WTC11 (cell line): ENCODE measurements around the gene SHISA6. TPM values are rescaled to one million over a fixed set of nuclear protein-coding genes. Genes with fewer than 3 reads are reported as not detected.

Experiments
- ATAC-seq: fragments of 200-7000 bp; cut with Tn5 transposase; 2 replicates; pipeline ENCODE4 v1.10.0; 2021; ENCODE audit warnings: mild to moderate bottlenecking, moderate library complexity
- CTCF ChIA-PET: fragments of 300-600 bp; sonication (Branson Sonifier 250); formaldehyde crosslinking; loops from one replicate; lab custom pipeline; 2021; ENCODE audit warnings: antibody characterized with exemption; lab: Charles Lee
- POLR2A ChIA-PET: fragments of 350-600 bp; sonication (Branson Sonifier 250); formaldehyde crosslinking; loops from one replicate; lab custom pipeline; 2021; ENCODE audit warnings: antibody characterized with exemption; lab: Charles Lee
- DNase-seq: peaks from one replicate; pipeline ENCODE4 v3.0.0; 2021; ENCODE audit warnings: low spot score
- H3K27ac Mint-ChIP-seq: 2 replicates; pipeline ENCODE4 v1.8.0; 2021; ENCODE audit warnings: mixed read lengths
- H3K27me3 Mint-ChIP-seq: 2 replicates; pipeline ENCODE4 v1.8.0; 2021; ENCODE audit warnings: low read depth, mild to moderate bottlenecking, moderate library complexity, mixed read lengths
- H3K36me3 Mint-ChIP-seq: 2 replicates; pipeline ENCODE4 v1.8.0; 2021; ENCODE audit warnings: mixed read lengths
- H3K4me1 Mint-ChIP-seq: 2 replicates; pipeline ENCODE4 v1.8.0; 2022; ENCODE audit warnings: mixed read lengths
- H3K4me3 Mint-ChIP-seq: 2 replicates; pipeline ENCODE4 v1.8.0; 2021; ENCODE audit warnings: mild to moderate bottlenecking, moderate library complexity, mixed read lengths
- H3K9me3 Mint-ChIP-seq: 2 replicates; pipeline ENCODE4 v1.8.0; 2021; ENCODE audit warnings: mixed read lengths
- ATF6 ChIP-seq: sonication (generic); formaldehyde crosslinking; IDR thresholded peaks from 2 replicates; pipeline ENCODE4 v1.8.1; 2023; ENCODE audit warnings: mild to moderate bottlenecking, missing genetic modification reagents
- CBFB ChIP-seq: sonication (generic); formaldehyde crosslinking; IDR thresholded peaks from 2 replicates; pipeline ENCODE4 v1.8.1; 2022; ENCODE audit warnings: mild to moderate bottlenecking, low read depth, missing genetic modification reagents
- E2F1 ChIP-seq: sonication (generic); formaldehyde crosslinking; IDR thresholded peaks from 2 replicates; pipeline ENCODE4 v1.8.0; 2022; ENCODE audit warnings: mild to moderate bottlenecking, missing genetic modification reagents
- EMX1 ChIP-seq: fragments of 250-450 bp; sonication (Bioruptor Pico); IDR thresholded peaks from 2 replicates; pipeline ENCODE4 v1.8.0; 2021; ENCODE audit warnings: mild to moderate bottlenecking
- FOXP4 ChIP-seq: sonication (generic); formaldehyde crosslinking; IDR thresholded peaks from 2 replicates; pipeline ENCODE4 v1.8.0; 2022; ENCODE audit warnings: mild to moderate bottlenecking, missing genetic modification reagents
- JAZF1 ChIP-seq: fragments of 250-450 bp; sonication (Bioruptor Pico); IDR thresholded peaks from 2 replicates; pipeline ENCODE4 v1.9.0; 2021; ENCODE audit warnings: moderate library complexity, mild to moderate bottlenecking, inconsistent platforms
- MXD4 ChIP-seq: fragments of 250-450 bp; sonication (Bioruptor Pico); IDR thresholded peaks from 2 replicates; pipeline ENCODE4 v1.8.0; 2021; ENCODE audit warnings: mild to moderate bottlenecking, moderate library complexity, borderline replicate concordance
- NFE2L1 ChIP-seq: sonication (generic); formaldehyde crosslinking; IDR thresholded peaks from 2 replicates; pipeline ENCODE4 v1.8.1; 2023; ENCODE audit warnings: missing genetic modification reagents
- PREB ChIP-seq: sonication (generic); formaldehyde crosslinking; IDR thresholded peaks from 2 replicates; pipeline ENCODE4 v1.8.1; 2022; ENCODE audit warnings: mild to moderate bottlenecking, missing genetic modification reagents, moderate library complexity, borderline replicate concordance
- TCF7 ChIP-seq: sonication (generic); formaldehyde crosslinking; IDR thresholded peaks from 2 replicates; pipeline ENCODE4 v1.8.0; 2022; ENCODE audit warnings: mild to moderate bottlenecking, low read depth, missing genetic modification reagents, moderate library complexity
- USF2 ChIP-seq: sonication (generic); formaldehyde crosslinking; IDR thresholded peaks from 2 replicates; pipeline ENCODE4 v1.8.1; 2023; ENCODE audit warnings: mild to moderate bottlenecking, missing genetic modification reagents, moderate library complexity
- ZMAT4 ChIP-seq: fragments of 250-450 bp; sonication (Bioruptor Pico); IDR thresholded peaks from 2 replicates; pipeline ENCODE4 v1.9.0; 2021; ENCODE audit warnings: mild to moderate bottlenecking
- ZNF138 ChIP-seq: sonication (generic); formaldehyde crosslinking; conservative IDR thresholded peaks from 2 replicates; pipeline ENCODE4 v1.8.1; 2022; ENCODE audit warnings: mild to moderate bottlenecking, moderate library complexity, missing genetic modification reagents
- ZNF263 ChIP-seq: sonication (generic); formaldehyde crosslinking; IDR thresholded peaks from 2 replicates; pipeline ENCODE4 v1.8.1; 2022; ENCODE audit warnings: low read depth, mild to moderate bottlenecking, moderate library complexity, missing genetic modification reagents
- ZNF416 ChIP-seq: fragments of 250-450 bp; sonication (Bioruptor Pico); IDR thresholded peaks from 2 replicates; pipeline ENCODE4 v1.9.0; 2021; ENCODE audit warnings: mild to moderate bottlenecking, inconsistent platforms
- ZNF425 ChIP-seq: fragments of 250-450 bp; sonication (Bioruptor Pico); conservative IDR thresholded peaks from 2 replicates; pipeline ENCODE4 v1.9.0; 2021; ENCODE audit warnings: mild to moderate bottlenecking
- ZSCAN18 ChIP-seq: fragments of 250-450 bp; sonication (Bioruptor Pico); IDR thresholded peaks from 2 replicates; pipeline ENCODE4 v2.1.2; 2022; ENCODE audit warnings: mild to moderate bottlenecking, moderate library complexity
- total RNA-seq: library from RNA; stranded (reverse); gene quantifications from 3 replicates; pipeline ENCODE4 v1.2.3, GENCODE V29; 2021

Gene SHISA6
- total RNA-seq, 1 experiment from 2014 or later, result 1.1 TPM

GRCh38 chr17:11557727-11558452, 316.9 kb downstream of the SHISA6 start (continued):
- TF ChIP-seq ZNF425 (CRISPR knock-in tag) (no peak), CBFB (CRISPR knock-in tag) (no peak), ATF6 (CRISPR knock-in tag) (no peak), MXD4 (CRISPR knock-in tag) (no peak), TCF7 (CRISPR knock-in tag) (no peak), NFE2L1 (CRISPR knock-in tag) (no peak), ZMAT4 (CRISPR knock-in tag) (no peak)

GRCh38 chr17:11558681-11559234, 317.7 kb downstream of the SHISA6 start:
- Mint-ChIP-seq H3K4me3 (no peak overlapping the region), H3K36me3 (peaks cover 63% of the 10 kb centered on the region), H3K9me3 (peaks cover 58% of the 10 kb centered on the region), H3K27ac (no peak overlapping the region), H3K4me1 (no peaks in the 10 kb centered on the region), H3K27me3 (peaks cover 13% of the 10 kb centered on the region)
- ChIA-PET POLR2A (no interaction called here), CTCF (no interaction called here)
- DNase-seq, result no peak
- TF ChIP-seq E2F1 (CRISPR knock-in tag) (no peak), ZNF416 (CRISPR knock-in tag) (no peak), JAZF1 (CRISPR knock-in tag) (no peak), ZSCAN18 (no peak), ZNF138 (no peak), FOXP4 (no peak), ZNF263 (CRISPR knock-in tag) (no peak), PREB (CRISPR knock-in tag) (no peak), USF2 (no peak), EMX1 (CRISPR knock-in tag) (no peak)
- no peak for ATAC-seq
